Measurements from ENCODE around the gene ZIC4. TPM values are rescaled to one million over a fixed set of nuclear protein-coding genes. Genes with fewer than 3 reads are reported as not detected.

Gene ZIC4
- total and polyA plus RNA-seq, 2 donors (not counting 1 experiment from before 2014, with no cell fraction given) = not detected

- H2AFZ ChIP-seq (ENCODE audit: low read length) = no peak overlapping the region
- no peaks in the 10 kb centered on the region for H3K79me2 ChIP-seq (ENCODE audit: control insufficient read depth, insufficient read depth, low read length)
- H3K4me3 ChIP-seq (replicated peaks in 1 of 4; ENCODE audit: control extremely low read depth in 1 of 4, insufficient read depth in 1 of 4, low read depth in 3 of 4, low read length in 4 of 4) = no peak overlapping the region
- no peaks in the 10 kb centered on the region for H3K9me3 ChIP-seq (ENCODE audit: control insufficient read depth, insufficient read depth, low read depth, low read length)
- peaks cover 2% of the 10 kb centered on the region for H4K20me1 ChIP-seq (ENCODE audit: control insufficient read depth, extremely low read depth, insufficient read depth, low read length)
- no peaks in the 10 kb centered on the region for H3K4me1 ChIP-seq (ENCODE audit: control insufficient read depth, extremely low read depth, insufficient read depth, low read length)
- H3K27me3 ChIP-seq (ENCODE audit: control insufficient read depth, insufficient read depth, low read length) = peaks cover 56% of the 10 kb centered on the region
- no peak overlapping the region for H3K9ac ChIP-seq (ENCODE audit: insufficient read depth, low read length)
- no peak overlapping the region for H3K27ac ChIP-seq (ENCODE audit: insufficient read depth, low read length)
- no peak for DNase-seq (ENCODE audit: low read depth in 2 of 2)
- H3K4me2 ChIP-seq (ENCODE audit: extremely low read depth, insufficient read depth, low read length) = no peak overlapping the region
- no peaks in the 10 kb centered on the region for H3K36me3 ChIP-seq (ENCODE audit: control insufficient read depth, insufficient read depth, low read length)
- TF ChIP-seq, protein P1, sequence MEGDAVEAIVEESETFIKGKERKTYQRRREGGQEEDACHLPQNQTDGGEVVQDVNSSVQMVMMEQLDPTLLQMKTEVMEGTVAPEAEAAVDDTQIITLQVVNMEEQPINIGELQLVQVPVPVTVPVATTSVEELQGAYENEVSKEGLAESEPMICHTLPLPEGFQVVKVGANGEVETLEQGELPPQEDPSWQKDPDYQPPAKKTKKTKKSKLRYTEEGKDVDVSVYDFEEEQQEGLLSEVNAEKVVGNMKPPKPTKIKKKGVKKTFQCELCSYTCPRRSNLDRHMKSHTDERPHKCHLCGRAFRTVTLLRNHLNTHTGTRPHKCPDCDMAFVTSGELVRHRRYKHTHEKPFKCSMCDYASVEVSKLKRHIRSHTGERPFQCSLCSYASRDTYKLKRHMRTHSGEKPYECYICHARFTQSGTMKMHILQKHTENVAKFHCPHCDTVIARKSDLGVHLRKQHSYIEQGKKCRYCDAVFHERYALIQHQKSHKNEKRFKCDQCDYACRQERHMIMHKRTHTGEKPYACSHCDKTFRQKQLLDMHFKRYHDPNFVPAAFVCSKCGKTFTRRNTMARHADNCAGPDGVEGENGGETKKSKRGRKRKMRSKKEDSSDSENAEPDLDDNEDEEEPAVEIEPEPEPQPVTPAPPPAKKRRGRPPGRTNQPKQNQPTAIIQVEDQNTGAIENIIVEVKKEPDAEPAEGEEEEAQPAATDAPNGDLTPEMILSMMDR (conservative IDR thresholded peaks at IDR 0.05 in 1 of 2, IDR thresholded peaks at IDR 0.05 in 1 of 2; ENCODE audit: low read depth in 1 of 2, low read length in 2 of 2) = no peak
- no peak for TF ChIP-seq EZH2 (IDR thresholded peaks at IDR 0.05; ENCODE audit: low read length, missing control alignments)
These were observed 2.8 kb downstream of the ZIC4 start for GRCh38 chr3:147403511-147403910.

DNA sequence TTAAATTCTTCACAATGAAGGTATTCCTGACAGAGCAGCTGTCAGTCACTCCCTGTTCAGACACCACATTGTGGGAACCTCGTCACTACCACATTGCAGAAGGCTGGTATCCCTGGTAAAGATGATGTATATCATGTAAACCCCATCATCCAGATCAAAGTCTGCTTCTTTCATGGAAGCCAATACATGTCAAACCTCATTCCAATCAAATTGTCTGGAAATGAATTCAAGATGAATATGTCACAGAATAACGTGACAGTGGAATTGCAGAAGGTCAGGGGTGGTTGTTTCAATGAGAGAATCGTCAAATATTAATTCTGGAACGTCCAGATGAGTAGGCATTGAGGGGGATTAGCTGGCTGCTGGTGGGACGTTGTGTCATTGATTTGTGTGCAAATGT lies 4.2 kb downstream of the ZIC4 start:
- TF ChIP-seq EZH2 (IDR thresholded peaks at IDR 0.05; ENCODE audit: low read length, missing control alignments) = no peak
- TF ChIP-seq, protein P1 (conservative IDR thresholded peaks at IDR 0.05 in 1 of 2, IDR thresholded peaks at IDR 0.05 in 1 of 2; ENCODE audit: low read depth in 1 of 2, low read length in 2 of 2) = no peak
- H3K27me3 ChIP-seq (ENCODE audit: control insufficient read depth, insufficient read depth, low read length) = peaks cover 51% of the 10 kb centered on the region
- H3K4me2 ChIP-seq (ENCODE audit: extremely low read depth, insufficient read depth, low read length) = no peak overlapping the region
- H3K27ac ChIP-seq (ENCODE audit: insufficient read depth, low read length) = no peak overlapping the region
- H3K9ac ChIP-seq (ENCODE audit: insufficient read depth, low read length) = no peak overlapping the region
- no peak overlapping the region for H2AFZ ChIP-seq (ENCODE audit: low read length)
- no peak overlapping the region for H3K4me3 ChIP-seq (replicated peaks in 1 of 4; ENCODE audit: control extremely low read depth in 1 of 4, insufficient read depth in 1 of 4, low read depth in 3 of 4, low read length in 4 of 4)
- H4K20me1 ChIP-seq (ENCODE audit: control insufficient read depth, extremely low read depth, insufficient read depth, low read length) = no peaks in the 10 kb centered on the region
- H3K4me1 ChIP-seq (ENCODE audit: control insufficient read depth, extremely low read depth, insufficient read depth, low read length) = no peaks in the 10 kb centered on the region
- no peaks in the 10 kb centered on the region for H3K36me3 ChIP-seq (ENCODE audit: control insufficient read depth, insufficient read depth, low read length)
- no peak for DNase-seq (ENCODE audit: low read depth in 2 of 2)
- no peaks in the 10 kb centered on the region for H3K79me2 ChIP-seq (ENCODE audit: control insufficient read depth, insufficient read depth, low read length)
- H3K9me3 ChIP-seq (ENCODE audit: control insufficient read depth, insufficient read depth, low read depth, low read length) = no peaks in the 10 kb centered on the region

- no peak overlapping the region for H3K4me3 ChIP-seq (replicated peaks in 1 of 4; ENCODE audit: control extremely low read depth in 1 of 4, insufficient read depth in 1 of 4, low read depth in 3 of 4, low read length in 4 of 4)
- H4K20me1 ChIP-seq (ENCODE audit: control insufficient read depth, extremely low read depth, insufficient read depth, low read length) = no peaks in the 10 kb centered on the region
- no peaks in the 10 kb centered on the region for H3K79me2 ChIP-seq (ENCODE audit: control insufficient read depth, insufficient read depth, low read length)
- H3K27ac ChIP-seq (ENCODE audit: insufficient read depth, low read length) = no peak overlapping the region
- no peaks in the 10 kb centered on the region for H3K36me3 ChIP-seq (ENCODE audit: control insufficient read depth, insufficient read depth, low read length)
- no peak overlapping the region for H3K9ac ChIP-seq (ENCODE audit: insufficient read depth, low read length)
- no peak for DNase-seq (ENCODE audit: low read depth in 2 of 2)
- no peaks in the 10 kb centered on the region for H3K9me3 ChIP-seq (ENCODE audit: control insufficient read depth, insufficient read depth, low read depth, low read length)
- H3K4me2 ChIP-seq (ENCODE audit: extremely low read depth, insufficient read depth, low read length) = no peak overlapping the region
- TF ChIP-seq, protein P1 (conservative IDR thresholded peaks at IDR 0.05 in 1 of 2, IDR thresholded peaks at IDR 0.05 in 1 of 2; ENCODE audit: low read depth in 1 of 2, low read length in 2 of 2) = no peak
- TF ChIP-seq EZH2 (IDR thresholded peaks at IDR 0.05; ENCODE audit: low read length, missing control alignments) = no peak
- H3K4me1 ChIP-seq (ENCODE audit: control insufficient read depth, extremely low read depth, insufficient read depth, low read length) = no peaks in the 10 kb centered on the region
- peaks cover 49% of the 10 kb centered on the region for H3K27me3 ChIP-seq (ENCODE audit: control insufficient read depth, insufficient read depth, low read length)
- no peak overlapping the region for H2AFZ ChIP-seq (ENCODE audit: low read length)
These were observed 4.9 kb downstream of the ZIC4 start for GRCh38 chr3:147401421-147401820.
